ENCODE measurements around the gene TADA2B. TPM values are rescaled to one million over a fixed set of nuclear protein-coding genes. Genes with fewer than 3 reads are reported as not detected.

The TADA2B gene
- total and polyA plus RNA-seq, 2 of the 4 experiments (the other 2 are of a cell fraction) = 6.1 to 8.6 TPM

GRCh38 chr4:7051144-7051495 lies 7.9 kb downstream of the TADA2B start:
- Histone ChIP-seq H4K20me1 (ENCODE audit: insufficient read depth, low read length) (peaks cover 74% of the 10 kb centered on the region), H3K9me3 (ENCODE audit: control insufficient read depth, insufficient read depth, low read length) (no peaks in the 10 kb centered on the region)
- 86% methylated on average over 7 of the region's 12 CpGs; no CpG with 5 or more reads in 1 of the 2 experiments for WGBS, 2 experiments (ENCODE audit: extremely low coverage in 2 of 2, insufficient read length in 1 of 2)

More at GRCh38 chr4:7051144-7051495, 7.9 kb downstream of the TADA2B start:
- dilution Hi-C loops (cut with HindIII; ENCODE audit: low sequenced_read_pairs, unreplicated experiment) = no loop called here
- H3K56ac ChIP-seq (ENCODE audit: extremely low read depth, insufficient read depth, low read length) = no peak overlapping the region
- no peak overlapping the region for H4K91ac ChIP-seq (ENCODE audit: insufficient read depth, low read depth, low read length)
- H3K4me3 ChIP-seq (ENCODE audit: insufficient read depth, low read depth, low read length) = no peak overlapping the region
- H3K36me3 ChIP-seq (ENCODE audit: control insufficient read depth, insufficient read depth, low read length) = peaks cover 26% of the 10 kb centered on the region
- intact Hi-C loops (cut with micrococcal nuclease) = no loop called here
- ChIA-PET POLR2A (ENCODE audit: unreplicated experiment) (no interaction called here), CTCF (no interaction called here)
- no peak overlapping the region for H4K8ac ChIP-seq (ENCODE audit: low read depth in 2 of 2, low read length in 2 of 2)
- no peak overlapping the region for H3K27ac ChIP-seq (ENCODE audit: insufficient read depth, low read length)
- H3K9ac ChIP-seq (ENCODE audit: low read depth, low read length) = no peak overlapping the region
- BruUV-seq (replicated peaks) = no TSS peak
- no peak overlapping the region for H3K4me2 ChIP-seq (ENCODE audit: low read depth, low read length)
- no peak overlapping the region for H3K18ac ChIP-seq (ENCODE audit: low read depth, low read length)
- no peak overlapping the region for H2AK5ac ChIP-seq (ENCODE audit: low read depth, low read length)
- in situ Hi-C loops (cut with MboI; ENCODE audit: low sequenced_read_pairs) = no loop called here
- H3K27me3 ChIP-seq (ENCODE audit: control insufficient read depth, insufficient read depth, low read length) = no peaks in the 10 kb centered on the region
- no peak overlapping the region for H2BK5ac ChIP-seq (ENCODE audit: low read depth, low read length, poor library complexity, severe bottlenecking)
- no peak overlapping the region for H2BK15ac ChIP-seq (ENCODE audit: low read depth, low read length)
- H3K9me1 ChIP-seq (ENCODE audit: insufficient read depth, low read length) = peaks cover 19% of the 10 kb centered on the region
- no peak overlapping the region for H3K23ac ChIP-seq (ENCODE audit: low read depth, low read length)
- no peak overlapping the region for H3K14ac ChIP-seq (replicated peaks; ENCODE audit: low read depth, low read length)
- H2AFZ ChIP-seq (replicated peaks; ENCODE audit: low read length, poor library complexity) = no peak overlapping the region
- H2BK20ac ChIP-seq (ENCODE audit: low read depth, low read length) = no peak overlapping the region
- no peak overlapping the region for H2BK120ac ChIP-seq (ENCODE audit: low read depth, low read length)
- no peak for ATAC-seq (ENCODE audit: low read depth)
- no peak overlapping the region for H2AK9ac ChIP-seq (replicated peaks; ENCODE audit: low read depth, low read length, poor library complexity)
- H3K4ac ChIP-seq (ENCODE audit: low read depth, low read length) = no peak overlapping the region
- DNase-seq = no peak
- peaks cover 3% of the 10 kb centered on the region; the same call in 1 of the 2 replicates for H3K4me1 ChIP-seq (ENCODE audit: control insufficient read depth, insufficient read depth, low read length)
- TF ChIP-seq SMC3 (IDR thresholded peaks at IDR 0.05; ENCODE audit: low read depth, low read length) = no peak
- TF ChIP-seq, protein P1, sequence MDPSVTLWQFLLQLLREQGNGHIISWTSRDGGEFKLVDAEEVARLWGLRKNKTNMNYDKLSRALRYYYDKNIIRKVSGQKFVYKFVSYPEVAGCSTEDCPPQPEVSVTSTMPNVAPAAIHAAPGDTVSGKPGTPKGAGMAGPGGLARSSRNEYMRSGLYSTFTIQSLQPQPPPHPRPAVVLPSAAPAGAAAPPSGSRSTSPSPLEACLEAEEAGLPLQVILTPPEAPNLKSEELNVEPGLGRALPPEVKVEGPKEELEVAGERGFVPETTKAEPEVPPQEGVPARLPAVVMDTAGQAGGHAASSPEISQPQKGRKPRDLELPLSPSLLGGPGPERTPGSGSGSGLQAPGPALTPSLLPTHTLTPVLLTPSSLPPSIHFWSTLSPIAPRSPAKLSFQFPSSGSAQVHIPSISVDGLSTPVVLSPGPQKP (IDR thresholded peaks at IDR 0.05; ENCODE audit: borderline replicate concordance, low read depth, low read length) = no peak
- TF ChIP-seq CHD1 (IDR thresholded peaks at IDR 0.05; ENCODE audit: low read depth, low read length) = no peak
- no peak for TF ChIP-seq CTCF (conservative IDR thresholded peaks at IDR 0.05; ENCODE audit: low read depth, low read length)
- no peak for TF ChIP-seq MAZ (IDR thresholded peaks at IDR 0.05; ENCODE audit: borderline replicate concordance, low read depth, low read length)
- no peak for TF ChIP-seq POLR2A (IDR thresholded peaks at IDR 0.05; ENCODE audit: low read depth, low read length)
- TF ChIP-seq RCOR1 (IDR thresholded peaks at IDR 0.05; ENCODE audit: insufficient replicate concordance, low read length) = no peak
- no peak for TF ChIP-seq MAFK (IDR thresholded peaks at IDR 0.05; ENCODE audit: low read depth, low read length)
- TF ChIP-seq RAD21 (IDR thresholded peaks at IDR 0.05; ENCODE audit: low read length) = no peak
- no peak for TF ChIP-seq NFE2L2 (IDR thresholded peaks at IDR 0.05; ENCODE audit: low read depth, low read length)
- no peak for TF ChIP-seq MXI1 (IDR thresholded peaks at IDR 0.05; ENCODE audit: borderline replicate concordance, low read depth, low read length)
- TF ChIP-seq CEBPB (IDR thresholded peaks at IDR 0.05; ENCODE audit: low read depth, low read length) = no peak
- TF ChIP-seq FOS (IDR thresholded peaks at IDR 0.05; ENCODE audit: low read depth, low read length) = no peak
- TF ChIP-seq RFX5 (IDR thresholded peaks at IDR 0.05; ENCODE audit: low read depth, low read length) = no peak
- TF ChIP-seq, protein P2, sequence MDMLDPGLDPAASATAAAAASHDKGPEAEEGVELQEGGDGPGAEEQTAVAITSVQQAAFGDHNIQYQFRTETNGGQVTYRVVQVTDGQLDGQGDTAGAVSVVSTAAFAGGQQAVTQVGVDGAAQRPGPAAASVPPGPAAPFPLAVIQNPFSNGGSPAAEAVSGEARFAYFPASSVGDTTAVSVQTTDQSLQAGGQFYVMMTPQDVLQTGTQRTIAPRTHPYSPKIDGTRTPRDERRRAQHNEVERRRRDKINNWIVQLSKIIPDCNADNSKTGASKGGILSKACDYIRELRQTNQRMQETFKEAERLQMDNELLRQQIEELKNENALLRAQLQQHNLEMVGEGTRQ (IDR thresholded peaks at IDR 0.05; ENCODE audit: low read depth, low read length) = no peak
- H4K5ac ChIP-seq (ENCODE audit: low read depth, low read length) = no peak overlapping the region
- peaks cover 25 to 86% of the 10 kb centered on the region in 2 experiments for H3K79me1 ChIP-seq (ENCODE audit: low read depth in 1 of 2, low read length in 2 of 2)

Measured in IMR-90 (cell line).